Measurements from ENCODE around the gene AGAP3.

Gene AGAP3

DNA sequence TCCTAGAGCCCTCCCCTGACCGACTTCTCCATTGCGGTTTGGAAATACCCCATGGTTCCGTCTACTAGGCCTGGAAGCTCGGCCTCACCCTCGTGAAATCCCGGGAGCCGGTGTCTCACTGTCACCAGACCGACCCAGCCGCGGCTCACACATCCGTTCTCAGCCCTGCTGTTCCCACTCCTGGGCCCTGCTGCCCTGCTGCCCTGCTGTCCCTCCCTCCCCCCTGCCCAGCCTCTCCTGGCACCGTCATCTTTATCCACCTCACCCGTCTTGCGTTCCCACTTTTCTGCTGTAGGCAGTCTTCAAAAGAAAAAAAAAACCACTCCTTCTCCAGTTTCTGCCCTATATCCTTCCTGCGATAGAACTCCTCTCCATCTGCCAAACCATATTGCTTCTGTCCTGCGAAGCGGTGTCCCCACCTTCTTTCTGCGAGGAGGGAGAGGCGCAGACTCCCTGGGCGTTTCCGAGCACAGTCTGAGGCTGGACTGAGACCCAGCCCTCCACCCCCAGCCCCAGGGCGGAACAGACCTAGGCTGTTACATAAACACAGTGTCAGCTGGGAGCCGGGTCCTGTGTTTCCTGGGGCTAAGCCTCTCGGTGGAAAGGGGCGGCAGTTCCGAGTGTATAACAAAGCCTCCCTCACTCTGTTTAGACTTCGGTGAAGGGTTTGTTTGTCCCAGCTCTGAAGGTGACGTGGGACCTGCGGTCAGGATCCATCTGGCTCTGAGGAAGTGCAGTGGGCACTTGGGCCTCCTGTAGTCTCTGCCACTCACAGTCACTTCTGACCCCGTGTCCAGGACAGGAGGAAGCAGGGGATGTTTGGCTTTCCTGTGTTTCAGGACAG lies 2.8 kb downstream of the AGAP3 start:
- no peak for DNase-seq

DNA sequence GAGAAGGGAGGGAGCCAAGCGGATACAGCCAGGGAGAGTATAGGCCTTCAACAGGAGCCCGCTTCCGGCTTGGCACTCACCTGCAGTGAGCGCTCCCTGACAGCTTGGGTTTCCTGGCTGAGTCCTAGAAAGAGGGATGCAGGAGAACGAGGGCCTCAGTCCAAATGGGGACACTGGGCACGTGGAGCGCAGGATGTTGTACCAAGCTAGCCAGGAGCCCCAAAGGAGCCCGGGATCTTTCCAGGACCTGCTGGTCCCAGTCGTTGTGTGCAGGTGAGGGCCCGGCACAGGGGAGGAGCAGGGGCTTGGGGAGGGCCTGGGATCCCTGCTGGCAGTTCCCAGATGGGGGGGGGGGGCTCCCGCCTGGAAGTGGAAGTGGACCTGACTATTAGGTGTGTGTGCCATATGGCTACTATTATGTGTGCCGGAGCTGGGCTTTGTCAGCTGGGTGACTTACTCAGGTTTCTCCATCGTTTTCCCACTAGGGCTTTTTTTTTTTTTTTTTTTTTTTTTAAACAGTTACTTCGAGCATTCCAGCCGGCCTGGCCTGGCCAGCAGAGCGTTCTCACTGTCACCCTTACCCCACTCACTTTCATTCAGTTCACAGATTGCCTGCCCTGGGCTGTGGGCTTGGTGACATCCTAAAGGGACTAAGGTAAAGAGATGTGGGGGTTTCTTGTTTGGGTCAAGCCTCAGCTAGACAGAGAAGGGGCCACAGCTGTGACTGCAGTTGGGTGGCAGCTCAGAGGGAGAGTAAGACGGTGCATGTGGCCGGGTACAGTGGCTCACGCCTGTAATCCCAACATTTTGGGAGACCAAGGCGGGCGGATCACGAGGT lies 3.8 kb downstream of the AGAP3 start:
- no peak for DNase-seq

DNA sequence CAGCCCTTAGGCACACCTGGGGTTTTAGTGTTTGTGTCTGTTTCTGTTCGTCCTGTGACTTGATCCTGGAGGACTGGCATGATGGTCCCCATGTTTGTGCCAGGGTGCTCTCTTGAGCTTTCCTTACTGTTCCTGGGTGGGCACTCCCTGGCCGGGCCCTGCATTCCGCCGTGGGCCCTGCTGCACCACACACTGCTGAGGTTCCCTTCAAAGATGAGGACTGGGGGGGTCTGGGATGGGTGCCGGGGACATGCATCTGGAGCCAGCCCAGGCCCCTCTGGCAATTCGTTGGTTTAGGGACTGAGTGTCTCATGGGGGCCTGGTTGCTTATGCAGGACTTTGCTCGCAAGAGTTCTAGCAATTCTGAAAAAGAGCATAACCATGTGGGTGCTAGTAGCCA lies 4.7 kb downstream of the AGAP3 start:
- no peak for DNase-seq

DNA sequence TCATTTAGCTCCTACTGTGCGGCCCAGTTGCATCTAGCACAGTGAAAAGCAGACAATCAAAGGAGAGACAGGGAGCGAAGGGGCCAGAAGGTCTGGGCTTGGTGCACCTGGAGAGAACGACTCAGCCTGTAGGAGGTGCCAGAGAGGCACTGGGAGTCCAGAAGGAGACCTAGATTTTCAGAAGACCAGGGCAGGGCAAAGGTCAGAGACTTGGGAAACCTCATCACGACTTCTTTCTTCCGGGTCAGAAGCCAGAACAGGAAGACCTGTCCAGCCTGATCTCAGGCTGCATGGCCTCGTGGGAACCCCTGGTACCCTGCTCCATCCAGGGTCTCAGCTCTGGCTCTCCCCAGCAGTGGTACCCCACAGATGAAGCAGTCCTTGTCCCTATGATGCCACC lies 5.2 kb downstream of the AGAP3 start:
- no peak for DNase-seq

DNA sequence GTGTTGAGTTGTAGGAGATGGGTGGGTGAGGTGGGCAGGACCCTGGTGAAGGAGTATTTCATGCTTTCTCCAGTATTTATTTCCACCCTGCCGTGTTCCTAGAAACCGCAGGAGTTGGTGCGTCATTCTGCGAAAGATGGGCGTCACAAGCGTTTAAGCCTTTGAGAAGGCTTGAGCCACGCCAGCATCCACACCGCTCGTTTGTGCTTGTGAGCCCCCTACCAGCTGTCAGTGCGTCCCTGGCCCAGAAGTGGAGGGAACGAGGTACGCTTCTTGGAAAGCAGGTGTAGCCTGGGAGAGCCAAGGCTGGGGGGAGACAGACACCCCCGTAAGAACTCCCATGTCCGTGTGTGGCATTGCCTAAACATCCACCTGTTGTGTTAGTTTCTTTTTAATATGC lies 5.7 kb downstream of the AGAP3 start:
- no peak for DNase-seq

DNA sequence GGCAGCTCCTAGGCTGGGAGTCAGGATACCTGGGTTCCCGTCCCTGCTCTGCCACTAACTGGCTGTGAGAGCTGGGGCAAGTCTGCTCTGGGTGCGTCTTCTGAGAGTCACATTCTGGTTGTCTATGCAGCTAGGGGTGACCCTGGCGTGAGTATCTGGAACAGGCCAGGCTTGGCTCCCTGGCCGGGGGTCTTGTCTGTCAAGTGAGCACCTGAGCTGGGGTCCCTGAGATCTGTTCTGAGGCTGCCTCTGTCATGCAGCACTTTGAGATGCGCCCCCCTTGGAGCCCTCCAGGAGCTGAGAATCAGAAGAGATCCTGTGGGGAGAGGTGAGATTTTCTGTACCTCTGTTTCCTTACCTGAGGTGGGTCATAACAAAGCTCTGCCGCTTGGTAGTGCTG lies 7.5 kb downstream of the AGAP3 start:
- no peak for DNase-seq

DNA sequence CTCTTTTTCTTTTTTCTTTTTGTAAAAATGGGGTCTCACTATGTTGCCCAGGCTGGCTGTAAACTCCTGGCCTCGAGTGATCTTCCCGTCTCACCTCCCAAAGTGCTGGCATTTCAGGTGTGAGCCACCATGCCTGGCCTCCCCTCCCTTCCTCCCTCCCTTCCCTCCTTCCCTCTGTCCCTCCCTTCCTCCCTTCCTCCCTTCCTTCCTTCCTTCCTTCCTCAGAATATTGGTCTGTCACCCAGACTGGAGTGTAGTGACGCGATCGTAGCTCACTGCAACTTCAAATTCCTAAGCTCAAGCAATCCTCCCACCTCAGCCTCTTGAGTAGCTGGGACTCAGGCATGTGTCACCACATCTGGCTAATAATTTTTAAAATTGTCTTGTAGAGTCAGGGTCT lies 8.4 kb downstream of the AGAP3 start:
- DNase-seq: no peak

DNA sequence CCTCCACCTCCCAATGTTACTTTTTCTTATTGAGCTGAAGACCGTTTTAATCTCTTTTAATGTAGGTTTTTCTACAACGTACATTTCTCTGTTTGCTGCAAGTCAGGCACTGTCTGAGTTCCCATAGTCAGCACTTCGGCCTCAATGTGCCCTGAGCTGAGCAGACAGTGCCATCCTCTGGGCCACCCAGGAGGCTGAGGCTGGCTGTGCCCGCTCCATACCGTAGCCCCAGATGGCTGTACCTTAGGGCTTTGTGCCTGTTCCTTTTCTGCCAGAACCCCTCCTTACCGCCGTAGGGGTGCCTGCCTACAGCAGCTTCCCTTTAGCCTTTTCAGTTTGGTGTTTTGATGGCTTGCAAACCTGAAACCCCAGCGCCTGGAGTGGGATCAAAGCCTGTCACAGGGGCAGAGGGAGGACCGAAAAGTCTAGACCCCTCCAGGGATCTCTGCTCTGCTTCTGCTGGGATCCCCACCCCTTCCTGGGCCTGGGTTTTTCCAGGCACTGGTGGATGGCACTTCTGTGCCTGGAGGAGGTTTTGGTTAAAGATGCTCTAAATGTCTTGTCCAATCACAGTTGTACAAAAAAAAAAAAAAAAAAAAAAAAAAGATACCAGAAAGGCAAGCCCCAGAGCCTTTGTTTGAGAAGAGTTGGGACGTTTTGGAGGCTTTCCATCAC lies 9.0 kb downstream of the AGAP3 start:
- no peak for DNase-seq

DNA sequence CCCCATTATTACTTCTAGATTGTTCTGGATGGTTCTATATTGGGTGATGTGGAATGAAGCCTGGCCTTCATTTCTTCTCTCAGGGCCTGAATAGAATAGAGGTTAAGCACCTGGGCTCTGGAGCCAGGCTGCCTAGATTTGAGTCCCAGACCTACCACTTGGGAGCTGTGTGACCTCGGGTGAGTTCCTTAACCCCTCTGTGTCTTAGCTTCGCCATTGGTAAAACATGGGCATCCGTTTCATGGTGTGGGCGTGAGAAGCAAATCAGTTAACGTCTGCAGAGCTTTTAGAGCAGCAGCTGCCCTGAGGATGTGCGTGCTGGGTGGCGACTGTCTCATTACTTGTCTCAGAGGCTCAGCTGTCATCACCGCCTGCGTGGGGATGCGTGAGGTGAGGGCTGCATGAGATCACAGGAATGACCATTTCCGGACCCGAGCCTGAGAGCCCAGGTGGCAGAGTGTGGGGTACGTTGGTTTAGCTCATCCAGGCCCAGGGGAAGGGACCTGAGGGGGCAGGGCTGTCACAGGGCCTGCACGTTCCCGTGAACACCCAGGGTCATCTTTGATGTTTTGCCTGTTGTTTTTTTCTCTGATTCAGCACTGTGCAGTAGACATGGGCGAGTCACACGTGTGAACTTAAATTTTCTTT lies 9.7 kb downstream of the AGAP3 start:
- DNase-seq: no peak

DNA sequence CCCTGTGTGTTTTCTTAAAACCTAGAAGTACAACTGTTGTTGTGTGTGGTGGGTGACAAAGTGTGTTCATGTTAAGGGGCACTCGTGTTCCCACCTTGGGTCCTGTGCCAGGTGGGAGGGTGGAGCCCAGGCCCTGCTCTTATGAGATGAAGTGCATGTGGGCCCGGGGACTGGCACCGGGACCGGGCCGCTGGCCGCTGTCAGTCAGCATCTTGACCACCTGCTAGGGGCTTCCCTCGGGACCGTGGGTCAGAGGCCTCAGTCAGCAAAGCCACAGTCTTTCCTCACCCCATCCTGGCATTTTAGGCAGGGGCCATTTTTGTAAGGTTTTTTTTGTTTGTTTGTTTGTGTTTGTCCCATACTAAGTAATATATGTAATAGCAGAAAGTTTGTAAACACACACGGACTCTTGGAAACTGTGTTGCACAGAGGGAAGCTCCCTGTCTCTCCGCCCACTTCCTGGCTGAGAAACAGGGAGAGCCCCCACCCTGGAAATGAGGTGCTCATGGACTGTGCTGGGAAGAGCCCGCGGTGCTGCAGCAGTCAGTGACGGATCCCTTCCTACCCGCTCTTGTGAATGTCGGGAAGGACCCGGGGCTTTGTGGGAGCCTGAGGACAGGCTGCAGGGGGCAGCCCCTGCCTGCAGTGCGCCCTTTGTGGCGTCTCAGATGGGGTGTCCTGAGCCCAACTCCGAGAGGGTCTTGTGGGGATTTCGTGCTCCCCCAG lies 13.4 kb downstream of the AGAP3 start:
- DNase-seq: no peak

DNA sequence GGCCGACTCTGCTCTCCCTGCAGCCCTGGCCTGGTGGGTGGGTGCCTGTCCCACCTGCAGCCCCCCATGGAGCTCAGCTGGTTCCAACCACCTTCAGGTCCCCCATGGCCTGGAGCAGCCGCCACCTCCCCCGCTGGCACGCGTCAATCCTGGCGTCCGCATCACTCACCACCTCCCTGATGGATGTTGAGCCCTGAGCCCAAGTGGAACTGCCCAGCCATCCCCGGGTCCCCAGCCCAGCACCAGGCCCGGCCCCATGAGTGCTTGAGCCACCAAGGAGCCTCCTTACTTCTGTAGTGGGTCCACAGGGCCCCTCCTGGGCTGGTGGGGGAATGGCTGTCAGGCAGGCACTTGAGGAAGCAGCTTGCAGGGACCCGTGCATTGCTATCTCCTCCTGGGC lies 14.6 kb downstream of the AGAP3 start:
- no peak for DNase-seq

DNA sequence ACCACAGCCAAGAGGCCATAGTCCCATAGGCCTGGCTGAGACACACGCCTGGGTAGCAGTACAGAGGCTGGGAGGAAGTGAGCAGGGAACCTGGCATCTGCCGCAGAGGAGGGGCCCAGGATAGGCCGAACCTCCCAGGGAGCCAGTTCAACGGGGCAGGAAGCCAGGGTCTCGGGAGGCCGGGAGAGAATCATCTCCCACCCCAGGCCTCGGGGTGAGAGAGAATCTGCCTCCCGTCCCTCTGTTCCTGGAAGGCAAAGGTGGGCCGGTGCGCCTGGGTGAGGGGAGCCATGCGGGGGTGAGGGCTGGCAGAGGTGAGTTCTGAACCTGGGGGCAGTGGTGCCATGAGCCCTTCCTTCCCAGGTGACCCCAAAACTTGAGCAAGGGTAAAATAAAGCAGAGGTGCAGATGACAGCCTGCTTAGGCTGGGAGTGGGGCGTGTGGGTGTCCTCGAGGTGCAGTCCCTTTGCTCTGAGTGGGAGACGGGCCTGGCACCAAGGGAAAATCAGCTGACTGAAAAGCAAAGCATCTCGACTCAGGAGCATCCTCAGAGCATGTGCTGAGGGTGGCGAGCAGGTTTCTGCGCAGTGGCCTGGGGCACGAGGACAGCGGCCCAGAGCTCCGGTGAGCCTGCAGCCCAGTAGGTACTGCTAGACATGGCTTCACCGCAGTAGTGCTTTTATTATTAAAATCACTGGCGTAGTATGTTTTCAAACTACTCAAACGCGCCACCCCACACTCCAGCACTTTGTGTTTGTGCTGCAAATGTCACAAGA lies 15.5 kb downstream of the AGAP3 start:
- DNase-seq: no peak

DNA sequence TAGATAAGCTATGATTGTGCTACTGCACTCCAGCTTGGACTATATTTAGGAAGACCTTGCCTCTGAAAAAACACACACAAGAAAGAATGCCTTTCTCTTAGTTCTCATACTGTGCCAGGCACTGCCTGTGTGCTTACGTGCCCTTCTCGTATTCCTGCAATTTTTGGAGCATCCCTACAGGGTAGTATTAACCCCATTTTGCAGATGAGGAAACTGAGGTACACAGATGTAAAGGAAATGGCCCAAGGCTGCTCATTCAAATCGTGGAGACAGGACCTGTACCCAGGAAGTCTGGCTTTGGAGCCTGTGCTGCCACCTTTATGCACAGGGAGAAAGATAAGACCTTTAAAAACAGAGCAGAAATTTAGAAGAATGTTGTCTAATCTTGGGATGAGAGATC lies 16.7 kb downstream of the AGAP3 start:
- no peak for DNase-seq

DNA sequence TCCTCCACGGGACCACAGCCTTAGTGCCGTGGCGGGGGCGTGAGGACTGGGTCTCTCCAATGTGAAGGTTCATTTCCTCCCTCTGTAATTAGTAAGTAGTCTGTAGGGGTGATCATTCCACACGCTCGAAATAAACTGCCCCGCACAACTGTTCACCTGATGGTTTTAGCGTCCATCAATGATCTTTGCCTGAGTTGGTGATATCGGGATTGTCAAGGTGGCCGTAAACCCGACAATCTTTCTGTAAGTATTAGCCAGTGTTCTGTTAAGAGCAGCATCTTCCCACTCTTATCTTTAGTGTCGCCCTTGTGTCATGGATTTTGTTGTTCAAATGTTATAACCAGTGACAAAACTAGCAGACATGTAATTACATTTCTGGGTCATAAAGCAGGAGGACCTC lies 17.7 kb downstream of the AGAP3 start:
- DNase-seq: no peak

DNA sequence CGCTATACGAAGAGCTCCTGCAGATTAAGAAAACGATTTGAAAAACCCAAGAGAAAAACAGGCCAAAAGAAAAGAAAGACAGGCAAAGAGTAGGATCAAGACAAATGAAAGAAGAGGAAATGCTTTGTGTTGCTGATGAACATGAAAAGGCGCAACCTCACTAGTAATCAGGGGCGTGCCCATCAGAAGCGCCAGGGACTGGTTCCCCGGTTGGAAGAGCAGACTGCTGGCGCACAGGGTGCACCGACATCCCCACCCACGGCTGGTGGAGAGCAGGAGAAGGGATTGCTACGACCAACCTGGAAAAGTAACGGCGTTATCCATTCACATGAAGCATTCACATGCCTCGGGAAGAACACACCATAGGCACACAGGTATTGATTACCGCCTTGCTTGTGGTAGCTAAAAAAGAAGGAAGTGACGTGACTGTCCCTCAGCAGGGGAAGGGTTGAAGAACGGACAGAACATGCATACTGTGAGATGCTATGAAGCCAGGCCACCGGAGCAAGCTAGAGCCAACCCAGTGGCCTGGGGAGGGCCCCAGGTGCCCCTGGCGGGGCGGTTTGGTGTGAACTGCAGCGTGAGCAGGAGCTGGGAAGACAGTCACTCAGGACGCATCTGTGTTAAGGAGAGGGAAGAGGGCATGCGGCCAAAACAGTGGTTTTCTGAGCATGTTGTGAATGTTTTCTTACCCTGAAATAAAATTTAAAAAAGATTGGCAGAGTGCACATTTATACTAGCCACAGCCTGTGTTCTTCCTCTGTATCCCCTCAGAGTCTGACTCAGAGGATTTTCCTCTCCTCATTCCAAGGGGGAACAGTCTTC lies 18.3 kb downstream of the AGAP3 start:
- no peak for DNase-seq

DNA sequence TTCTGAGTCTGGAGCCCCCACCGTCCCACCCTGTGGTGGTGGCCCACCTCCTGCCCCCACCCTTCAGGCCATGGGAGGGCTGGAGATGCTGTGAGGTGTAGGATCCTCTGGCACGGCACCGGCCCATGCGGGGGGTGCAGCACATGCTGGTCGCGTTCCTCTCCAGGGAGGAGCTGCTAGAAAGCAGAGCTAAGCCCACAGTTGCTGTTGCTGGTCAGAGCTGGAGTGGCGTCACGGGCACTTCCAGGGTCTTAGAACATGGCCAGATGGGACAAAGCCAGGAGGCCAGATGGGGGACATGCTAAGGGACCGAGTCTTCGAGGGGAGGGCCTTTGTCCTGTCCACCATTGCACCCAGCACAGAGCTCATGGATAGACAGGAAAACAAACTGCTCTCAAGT lies 21.6 kb downstream of the AGAP3 start:
- DNase-seq: no peak

DNA sequence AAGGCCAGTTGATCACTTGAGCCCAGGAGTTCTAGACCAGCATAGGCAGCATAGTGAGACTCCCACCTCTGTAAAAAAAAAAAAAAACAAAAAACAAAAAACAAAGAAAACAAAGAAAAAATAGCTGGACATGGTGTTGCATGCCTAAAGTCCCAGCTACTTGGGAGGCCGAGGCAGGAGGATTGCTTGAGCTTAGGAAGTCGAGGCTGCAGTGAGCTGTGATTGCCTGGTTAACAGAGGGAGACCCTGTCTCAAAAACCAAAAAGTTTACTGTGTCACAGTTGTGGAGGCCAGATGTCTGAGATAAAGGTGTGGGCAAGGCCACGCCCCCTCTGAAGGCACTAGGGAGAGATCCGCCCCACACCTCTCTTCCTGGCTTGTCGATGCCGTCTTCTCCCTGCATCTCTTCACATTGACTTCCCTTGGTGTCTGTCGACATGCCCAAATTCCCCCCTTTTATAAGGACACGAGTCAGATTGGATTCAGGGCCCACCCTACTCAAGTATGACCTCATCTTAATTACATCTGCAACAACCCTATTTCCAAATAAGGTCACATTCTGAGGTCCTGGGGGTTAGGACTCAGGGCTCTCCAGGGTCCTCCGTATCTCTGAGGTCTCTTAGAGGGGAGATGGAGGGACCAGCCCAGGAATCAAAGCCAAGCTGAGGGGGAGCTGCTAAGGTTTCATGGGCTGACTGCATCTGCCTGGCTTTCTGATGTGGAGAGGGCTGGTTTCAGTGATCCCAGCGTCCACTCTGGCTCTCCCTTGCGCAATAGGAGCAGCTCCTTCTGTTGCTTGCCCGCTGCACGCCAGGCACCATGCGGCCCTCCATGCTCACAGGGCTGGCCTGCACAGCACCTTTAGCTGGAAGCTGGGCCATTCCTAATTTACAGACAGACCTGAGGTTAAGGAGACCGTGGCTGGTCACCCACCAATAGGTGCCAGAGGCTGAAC lies 23.1 kb downstream of the AGAP3 start:
- DNase-seq: no peak

DNA sequence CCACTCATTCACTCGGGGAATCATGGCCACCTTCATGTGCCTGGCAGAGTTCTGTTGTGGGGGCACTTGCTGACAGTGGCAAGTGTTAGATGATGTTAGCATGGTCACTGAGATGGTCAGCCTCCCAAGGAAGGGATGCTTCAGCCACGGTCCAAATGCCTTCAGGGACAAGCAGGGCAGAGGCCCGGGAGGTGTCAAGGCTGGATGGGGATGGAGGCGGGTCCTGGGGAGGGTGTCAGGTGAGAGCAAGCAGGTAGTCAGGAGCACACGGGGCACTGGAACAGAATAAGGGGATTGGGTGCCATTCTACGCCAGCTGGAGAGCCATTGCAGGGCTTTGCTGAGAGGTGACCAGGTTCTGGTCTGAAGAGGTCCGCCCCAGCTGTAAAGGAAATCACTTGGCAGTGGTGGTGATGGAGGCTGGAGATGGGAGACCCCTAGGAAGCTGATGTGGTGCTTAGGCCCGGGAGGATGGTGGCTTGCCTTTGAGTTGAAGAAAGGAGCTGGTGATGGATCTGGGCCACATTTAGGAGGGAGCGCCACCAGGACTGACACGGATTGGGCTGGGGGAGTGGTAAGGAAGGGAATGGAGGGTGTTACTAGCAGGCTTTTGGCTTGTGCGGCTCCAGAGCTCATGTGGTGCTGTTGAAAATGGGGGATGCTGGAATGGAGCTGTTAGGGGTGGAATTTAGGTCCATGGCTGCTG lies 24.1 kb downstream of the AGAP3 start:
- no peak for DNase-seq

All from NCI-H1092 (cell line).